Eye (tissue), 1 donor: ENCODE data around the gene NEMP1.
A peak's percentile ranks its signal among the peaks of the same experiment; 100 is the strongest.

Experiments
- DNase-seq: peaks from one replicate; pipeline ENCODE4 v3.0.0-alpha.2; 2015

Gene NEMP1

GRCh38 chr12:57107456-57108155 is 29.0 kb upstream of the NEMP1 start:
- peak; percentile 59 for DNase-seq

- no peak for DNase-seq
Observed at GRCh38 chr12:57106021-57106708, 27.6 kb upstream of the NEMP1 start.

- no peak for DNase-seq
Observed at GRCh38 chr12:57105011-57105753, 26.6 kb upstream of the NEMP1 start.

GRCh38 chr12:57104292-57104910 is 25.8 kb upstream of the NEMP1 start:
- DNase-seq: no peak

- no peak for DNase-seq
Observed at GRCh38 chr12:57103856-57104255, 25.3 kb upstream of the NEMP1 start.

- DNase-seq: no peak
Observed at GRCh38 chr12:57101892-57102695, 23.5 kb upstream of the NEMP1 start.

- no peak for DNase-seq
Observed at GRCh38 chr12:57099766-57100165, 21.2 kb upstream of the NEMP1 start.

- no peak for DNase-seq
Observed at GRCh38 chr12:57099047-57099714, 20.6 kb upstream of the NEMP1 start.

- no peak for DNase-seq
Observed at GRCh38 chr12:57098546-57098945, 20.0 kb upstream of the NEMP1 start.

- no peak for DNase-seq
Observed at GRCh38 chr12:57097554-57097835, 18.9 kb upstream of the NEMP1 start.

GRCh38 chr12:57096748-57097553 is 18.4 kb upstream of the NEMP1 start:
- DNase-seq: no peak

- DNase-seq: peak; percentile 53
Observed at GRCh38 chr12:57096099-57096572, 17.5 kb upstream of the NEMP1 start.

- no peak for DNase-seq
Observed at GRCh38 chr12:57095440-57095839, 16.8 kb upstream of the NEMP1 start.

GRCh38 chr12:57094208-57095160 is 15.9 kb upstream of the NEMP1 start:
- DNase-seq: no peak

GRCh38 chr12:57093415-57094207 is 15.0 kb upstream of the NEMP1 start:
- peak; percentile 66 for DNase-seq

- DNase-seq: no peak
Observed at GRCh38 chr12:57092876-57093414, 14.4 kb upstream of the NEMP1 start.

GRCh38 chr12:57092529-57092862 is 13.9 kb upstream of the NEMP1 start:
- DNase-seq: no peak

- no peak for DNase-seq
Observed at GRCh38 chr12:57091638-57092528, 13.3 kb upstream of the NEMP1 start.
